NCI-H510A treated with DMSO at 0.1 percent for 48 hours (cell line): ENCODE results near the gene TTLL5.

Experiments used
- DNase-seq: peaks from one replicate; lab custom pipeline; 2025; lab: John Stamatoyannopoulos, UW

Gene TTLL5

GRCh38 chr14:75660630-75661498 is at the start of gene TTLL5, which contains the start of gene ERG28:
TSS of gene TTLL5 (plus strand) at chr14:75661246. CDS start at chr14:75663150, 1,904 bp downstream.
TSS of gene ERG28 (minus strand) at chr14:75660876. CDS start at chr14:75657502, 3,374 bp downstream.
- DNase-seq = peak; percentile 99

GRCh38 chr14:75612157-75612556 is 48.9 kb upstream of the TTLL5 start:
- DNase-seq = no peak

DNA sequence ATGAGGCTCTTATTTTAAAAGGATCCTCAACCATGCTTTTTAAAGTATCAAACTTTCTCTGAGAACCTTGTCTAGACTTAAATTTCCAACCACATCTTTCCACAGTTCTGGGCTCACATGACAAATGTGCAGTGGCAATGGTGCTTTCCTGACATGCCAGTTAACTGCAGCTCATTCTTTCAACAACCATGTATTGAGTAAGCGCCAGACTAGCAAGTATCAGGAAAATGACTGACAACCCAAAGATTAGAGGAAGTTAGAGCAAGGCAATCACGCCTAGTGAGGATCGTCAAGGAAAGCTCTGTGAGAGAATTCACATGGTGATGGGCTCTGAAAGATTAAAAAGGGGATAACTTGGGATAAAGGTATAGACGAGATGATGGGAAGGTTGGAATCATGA is 46.9 kb upstream of the TTLL5 start:
- DNase-seq = no peak

- no peak for DNase-seq
Observed at GRCh38 chr14:75615200-75615599, 45.8 kb upstream of the TTLL5 start.

DNA sequence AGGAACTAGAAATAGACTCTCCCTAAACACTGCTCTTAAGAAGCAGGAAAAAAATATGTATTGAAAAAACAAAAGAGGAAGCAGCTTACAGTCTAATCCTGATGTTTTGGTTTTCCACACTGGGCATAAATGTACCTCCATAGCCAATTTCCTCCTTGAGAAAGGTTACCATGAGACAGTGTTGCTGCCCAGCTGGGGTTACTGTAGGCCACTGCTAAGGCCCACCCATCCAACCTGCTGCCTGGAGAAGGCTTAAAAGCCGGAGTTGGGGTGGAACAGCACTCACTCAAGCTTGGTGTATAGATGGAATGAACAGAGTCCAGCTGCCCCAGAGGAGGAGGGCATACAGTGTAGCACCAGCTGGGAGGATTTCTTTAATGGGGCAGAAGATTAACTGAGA is 41.5 kb upstream of the TTLL5 start:
- no peak for DNase-seq

- no peak for DNase-seq
Observed at GRCh38 chr14:75625034-75625433, 36.0 kb upstream of the TTLL5 start.

- DNase-seq = no peak
Observed at GRCh38 chr14:75626396-75626795, 34.6 kb upstream of the TTLL5 start.

DNA sequence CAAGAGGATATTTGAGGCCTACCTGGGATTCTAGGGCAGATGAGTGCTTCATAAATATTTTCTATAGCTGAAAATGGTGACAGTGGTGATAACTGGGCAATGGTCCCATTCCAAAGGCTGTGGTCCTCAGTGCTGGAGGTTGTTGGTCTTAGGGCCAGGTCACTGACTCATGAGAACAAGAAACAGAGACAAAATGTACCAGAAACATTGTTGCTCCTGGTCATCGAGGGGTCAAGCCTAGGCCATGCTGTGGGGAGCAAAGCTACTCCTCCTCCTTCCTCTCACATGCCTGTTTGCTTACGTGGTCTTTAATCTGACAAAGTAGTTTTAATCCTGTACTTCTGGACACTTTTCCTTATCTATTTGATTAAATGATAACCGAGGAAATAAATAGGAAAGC is 34.2 kb upstream of the TTLL5 start:
- no peak for DNase-seq

GRCh38 chr14:75627406-75627805 is 33.6 kb upstream of the TTLL5 start:
- DNase-seq = no peak

DNA sequence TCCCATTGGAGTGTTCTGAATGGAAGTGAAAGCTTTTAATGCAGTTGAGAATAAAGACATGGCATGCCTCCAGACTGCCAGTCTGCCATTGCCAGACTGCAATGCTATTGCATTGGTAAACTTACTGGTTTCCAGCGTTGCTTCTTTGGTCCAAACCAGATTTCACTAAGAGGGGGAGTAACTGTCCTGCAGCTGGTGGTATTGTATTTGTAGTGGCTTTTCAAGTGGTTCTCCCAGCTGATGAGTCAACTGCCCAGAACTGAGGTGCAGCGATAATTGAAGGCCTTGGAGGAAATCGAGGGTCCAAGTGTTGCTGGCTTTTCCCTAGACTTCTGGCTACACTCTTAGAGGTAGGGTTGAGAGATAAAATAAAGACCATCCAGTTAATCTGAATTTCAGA is 32.2 kb upstream of the TTLL5 start:
- peak; percentile 29 for DNase-seq

DNA sequence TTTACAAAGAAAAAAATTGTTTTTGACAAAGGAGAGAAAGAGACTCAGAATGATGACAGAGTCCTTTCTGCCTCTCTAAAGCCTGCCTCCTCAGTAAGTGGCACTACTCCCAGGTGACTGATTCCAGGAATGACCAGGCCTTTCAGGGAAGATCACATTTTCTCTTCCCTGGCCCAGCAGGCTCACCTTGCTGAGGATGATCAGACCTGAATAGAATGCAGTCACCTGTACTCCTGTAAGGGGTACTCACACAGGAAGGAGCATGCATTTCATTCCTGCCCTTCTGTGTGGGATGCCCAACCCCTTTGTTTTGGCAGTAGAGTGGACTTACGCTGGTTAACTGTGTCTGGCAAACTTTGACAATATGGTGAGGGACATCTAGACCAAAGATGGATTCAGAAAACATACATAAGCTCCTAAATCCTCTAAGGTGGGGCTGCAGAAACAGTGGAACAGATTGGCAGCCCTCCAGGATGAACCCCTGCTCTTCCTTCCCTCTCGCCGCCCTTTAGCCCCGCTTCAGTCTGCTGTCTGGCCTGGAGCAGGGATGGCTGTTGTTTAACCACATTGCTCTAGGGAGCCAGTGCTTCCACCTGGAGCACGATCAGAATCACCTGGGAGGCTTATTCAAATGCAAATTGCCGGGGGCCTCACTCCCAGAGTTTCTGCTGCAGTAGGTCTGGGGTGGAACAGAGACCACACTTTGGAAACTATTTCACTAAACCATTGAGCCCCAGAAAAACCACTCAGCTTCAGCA is 30.2 kb upstream of the TTLL5 start:
- no peak for DNase-seq

- DNase-seq = no peak
Observed at GRCh38 chr14:75631453-75631831, 29.6 kb upstream of the TTLL5 start.

DNA sequence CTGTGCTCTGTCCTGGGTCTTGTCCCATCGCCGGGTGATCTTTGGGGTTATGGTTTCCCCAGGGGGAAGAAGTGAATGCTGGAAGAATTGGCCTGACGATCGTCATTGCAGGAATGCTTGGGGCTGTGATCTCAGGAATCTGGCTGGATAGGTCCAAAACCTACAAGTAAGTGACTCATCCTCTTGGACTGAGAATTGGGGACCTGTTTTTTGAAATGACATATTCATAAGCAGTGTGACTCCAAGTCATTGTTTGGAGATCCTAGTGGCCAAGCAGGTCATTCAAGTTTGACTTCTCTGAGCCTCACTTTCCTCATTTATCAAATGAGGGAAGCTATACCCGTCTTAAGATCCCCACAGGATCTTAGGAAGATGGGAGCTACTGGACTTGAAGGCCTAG is 26.2 kb upstream of the TTLL5 start:
- DNase-seq = no peak

DNA sequence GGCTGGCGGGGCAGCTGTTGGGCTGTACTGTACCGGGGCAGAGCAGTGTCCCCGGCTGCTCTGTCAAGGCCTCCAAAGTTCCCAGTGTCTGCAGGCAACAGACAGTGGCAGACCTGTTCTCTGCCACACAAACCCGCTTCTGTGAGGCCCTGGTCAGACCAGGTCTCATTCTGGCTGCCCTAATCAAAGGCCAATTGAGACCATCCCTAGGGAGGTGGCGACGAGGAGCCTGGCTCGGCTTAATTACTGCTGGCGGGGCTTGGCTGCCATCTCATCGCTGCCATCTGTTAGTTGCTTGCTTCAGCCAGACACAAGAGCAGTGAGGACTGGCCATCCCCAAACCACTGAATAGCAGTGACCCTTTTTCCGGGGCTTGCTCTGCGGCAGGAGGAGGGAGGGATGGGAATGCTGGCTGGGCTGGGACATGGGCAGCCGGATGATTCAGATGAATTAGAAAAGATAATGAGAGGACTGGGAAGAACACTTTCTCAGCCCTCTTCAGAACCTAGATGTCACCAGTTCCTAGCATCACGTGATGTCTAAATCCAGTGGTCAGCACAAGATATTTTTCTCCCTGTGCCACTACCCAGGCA is 24.9 kb upstream of the TTLL5 start:
- no peak for DNase-seq

- DNase-seq = no peak
Observed at GRCh38 chr14:75640876-75641275, 20.2 kb upstream of the TTLL5 start.

- no peak for DNase-seq
Observed at GRCh38 chr14:75643985-75644384, 17.1 kb upstream of the TTLL5 start.

DNA sequence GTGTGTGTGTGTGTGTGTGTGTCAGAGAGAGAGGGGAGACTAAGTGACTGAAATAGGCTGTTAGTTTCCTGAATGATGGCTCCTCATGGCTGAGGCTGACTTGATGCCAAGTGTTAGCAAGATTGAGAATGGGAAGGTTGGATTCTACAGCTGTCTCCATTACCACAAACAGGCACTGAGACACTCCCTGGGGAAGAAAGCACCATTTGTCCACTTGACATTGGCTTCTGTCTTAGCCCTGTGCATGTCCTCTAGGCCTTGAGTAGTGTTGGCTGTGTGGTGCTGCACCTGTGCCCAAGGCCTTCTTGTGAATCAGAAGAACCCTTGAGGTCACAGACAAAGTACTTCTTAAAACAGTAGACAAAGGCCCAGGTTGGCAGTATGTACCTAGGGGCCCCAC is 16.0 kb upstream of the TTLL5 start:
- DNase-seq = no peak

- DNase-seq = no peak
Observed at GRCh38 chr14:75646762-75647161, 14.3 kb upstream of the TTLL5 start.

DNA sequence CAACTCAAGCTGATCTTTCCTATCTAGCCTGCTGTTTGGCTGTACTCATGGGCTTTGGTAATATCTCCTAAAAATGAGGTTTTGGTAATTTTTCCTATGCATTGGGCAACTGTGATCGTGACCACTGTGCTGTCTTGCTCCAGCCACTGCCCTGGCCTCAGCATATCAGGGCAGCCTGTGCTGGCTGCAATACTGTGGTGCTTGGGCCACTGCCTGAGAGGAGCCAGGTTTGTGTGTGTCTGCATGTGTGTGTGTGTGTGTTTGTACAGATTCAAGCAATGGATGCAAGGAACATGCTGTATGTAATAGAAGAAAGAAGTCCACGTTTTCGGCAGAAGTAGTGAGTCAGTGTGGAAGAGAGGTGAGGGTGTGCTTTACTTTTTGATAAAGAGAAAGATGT is 13.4 kb upstream of the TTLL5 start:
- DNase-seq = no peak

DNA sequence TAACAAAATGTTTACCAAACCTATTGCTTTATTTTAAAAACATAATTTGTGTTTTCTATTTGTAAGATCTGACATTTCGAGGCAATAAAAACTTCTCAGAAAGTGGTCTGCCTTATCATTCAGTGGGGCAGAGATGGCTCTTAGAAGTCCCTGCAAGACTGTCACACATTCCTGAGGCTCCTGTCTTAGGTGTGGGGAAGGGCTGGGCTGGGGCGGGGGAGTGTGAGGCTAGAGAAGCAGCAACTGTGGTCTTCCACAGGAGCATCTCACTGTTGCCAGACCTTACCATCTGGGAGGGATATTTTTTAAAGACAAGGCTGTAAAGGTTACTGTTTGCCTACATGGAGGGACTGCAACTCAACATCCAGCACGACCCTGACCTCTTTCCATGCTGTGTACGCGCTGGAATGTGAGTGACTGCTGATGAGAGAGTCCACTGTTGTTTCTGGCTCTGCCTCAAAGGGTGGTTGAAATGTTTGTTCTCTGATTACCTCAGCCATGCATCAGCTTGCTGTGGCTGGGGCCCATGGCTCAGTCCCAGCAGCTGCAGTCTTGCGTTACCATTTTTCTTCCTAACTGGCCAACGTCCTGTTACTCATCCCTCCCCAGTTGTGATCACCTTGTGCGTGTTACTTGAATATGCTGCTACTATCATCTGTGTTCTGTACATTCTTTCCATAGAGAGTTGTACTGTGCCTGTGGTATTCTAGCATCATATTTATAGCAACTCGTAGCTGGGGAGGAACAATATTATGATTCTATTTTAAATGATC is 12.8 kb upstream of the TTLL5 start:
- DNase-seq = no peak

DNA sequence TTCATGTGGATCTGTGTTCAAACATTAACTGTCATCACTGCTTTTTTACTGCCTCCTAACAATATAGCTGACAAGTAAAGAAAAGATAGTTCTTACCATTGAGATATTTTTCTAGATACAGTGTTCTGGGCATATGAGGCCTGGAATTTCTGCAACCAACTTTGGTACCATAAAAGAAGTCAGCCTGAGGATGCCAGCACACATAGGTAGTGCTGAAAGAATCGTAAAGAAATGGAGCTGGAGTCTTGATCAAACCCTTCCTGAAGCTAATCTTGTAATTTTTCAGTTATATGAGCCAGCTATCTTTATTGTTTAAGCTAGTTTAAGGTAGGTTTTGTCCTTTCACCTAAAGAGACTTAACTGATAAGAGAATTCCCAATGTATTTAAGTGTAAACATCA is 11.7 kb upstream of the TTLL5 start:
- no peak for DNase-seq

DNA sequence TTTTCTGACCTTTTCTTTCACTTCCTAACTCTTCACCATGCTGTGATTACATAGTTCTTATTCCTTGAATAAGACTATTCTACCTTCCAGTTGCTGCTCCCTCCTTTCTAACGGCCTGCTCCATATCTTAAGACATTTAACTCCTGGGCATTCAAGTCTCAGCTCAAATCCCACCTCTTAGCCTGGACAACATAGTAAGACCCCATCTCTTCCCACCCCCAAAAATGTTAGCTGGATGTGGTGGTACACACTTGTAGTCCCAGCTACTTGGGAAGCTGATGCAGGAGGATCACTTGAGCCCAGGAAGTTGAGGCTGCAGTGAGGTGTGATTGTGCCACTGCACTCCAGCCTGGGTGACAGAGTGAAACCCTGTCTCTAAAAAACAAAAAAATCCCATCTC is 11.3 kb upstream of the TTLL5 start:
- DNase-seq = no peak
